A204.1 (cell line): ENCODE measurements around the gene MROH2A.
"Not testable (repeated sequence)": the region's sequence is repeated elsewhere in the genome, so short reads cannot be mapped to it uniquely, and the experiment has no call there.

Source experiments
- FAIRE-seq: peaks from 2 replicates; lab custom pipeline; 2012; peaks lifted over from hg19 to GRCh38; lab: Jason Lieb, UNC

MROH2A gene

DNA sequence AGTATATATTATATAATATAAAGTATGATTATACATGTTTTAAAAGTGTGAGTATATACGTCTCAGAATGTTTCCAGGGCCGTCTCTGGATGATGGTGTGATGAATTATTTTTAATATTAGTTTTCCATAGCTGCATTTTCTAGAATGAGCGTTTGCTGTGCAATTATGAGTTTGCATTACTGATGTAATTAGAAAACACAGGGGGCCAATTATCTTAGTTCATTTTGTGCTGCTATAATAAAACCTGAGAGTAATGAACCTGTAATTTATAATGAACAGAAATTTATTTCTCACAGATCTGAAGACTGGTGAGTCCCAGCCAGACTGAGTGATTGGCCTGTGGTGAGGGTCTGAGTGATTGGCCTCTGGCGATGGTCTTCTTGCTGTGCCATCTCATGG lies 80.2 kb downstream of the MROH2A start:
- no peak for FAIRE-seq

DNA sequence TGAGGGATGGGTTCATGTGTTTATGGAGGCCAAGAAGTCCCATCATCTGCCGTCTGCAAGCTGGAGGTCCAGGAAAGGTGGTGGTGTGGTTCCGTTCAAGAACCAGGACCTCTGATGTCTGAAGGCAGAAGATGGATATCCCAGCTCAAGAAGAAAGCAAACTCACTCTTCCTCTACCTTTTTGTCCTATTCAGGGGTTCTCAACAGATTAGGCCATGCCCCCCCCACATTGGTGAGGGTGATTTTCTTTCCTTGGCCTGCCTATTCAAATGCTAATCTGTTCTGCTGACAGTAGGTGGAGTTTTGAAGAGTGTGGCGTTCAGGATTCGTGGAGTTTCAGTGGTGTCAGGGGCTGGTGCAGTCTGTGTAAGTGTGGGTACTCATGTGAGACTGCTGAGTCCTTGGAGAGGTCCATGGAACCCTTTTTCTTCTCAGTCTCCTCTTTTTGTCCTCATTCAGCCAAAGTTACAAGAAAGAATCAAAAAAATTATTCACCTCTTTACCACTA lies 84.2 kb downstream of the MROH2A start:
- no peak for FAIRE-seq

GRCh38 chr2:233865838-233866237 lies 87.7 kb downstream of the MROH2A start:
- FAIRE-seq = no peak

- FAIRE-seq = no peak
These were observed 88.3 kb downstream of the MROH2A start for GRCh38 chr2:233866479-233866878.

DNA sequence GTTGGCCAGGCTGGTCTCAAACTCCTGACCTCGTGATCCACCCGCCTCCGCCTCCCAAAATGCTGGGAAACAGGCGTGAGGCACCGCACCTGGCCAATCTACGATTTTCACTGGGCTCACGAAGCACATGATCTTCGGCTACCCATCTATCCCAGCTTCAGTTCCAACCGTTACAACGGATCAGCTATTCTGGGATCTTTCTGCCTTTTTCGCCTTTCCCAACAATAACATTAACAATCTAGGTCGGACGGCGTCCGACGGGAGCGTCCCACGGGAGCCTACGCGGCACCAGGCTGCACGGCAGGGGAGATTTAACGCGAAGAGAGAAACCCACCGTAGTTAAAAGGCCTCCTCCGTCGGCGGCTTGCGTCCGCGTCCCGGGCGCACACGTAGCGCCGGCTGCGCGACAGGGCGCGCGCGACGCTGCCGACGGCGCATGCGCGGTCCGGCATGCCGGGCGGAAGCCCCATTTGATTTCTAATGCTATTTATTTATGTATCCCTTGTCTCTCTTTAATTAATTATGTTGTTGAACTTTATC lies 89.9 kb downstream of the MROH2A start, which contains the start of gene MSL3B:
MSL3B (minus strand) TSS at position 394 of the 540 bp plus-strand sequence.
- FAIRE-seq = no peak

- FAIRE-seq = no peak
These were observed 93.3 kb downstream of the MROH2A start for GRCh38 chr2:233871432-233871831.

DNA sequence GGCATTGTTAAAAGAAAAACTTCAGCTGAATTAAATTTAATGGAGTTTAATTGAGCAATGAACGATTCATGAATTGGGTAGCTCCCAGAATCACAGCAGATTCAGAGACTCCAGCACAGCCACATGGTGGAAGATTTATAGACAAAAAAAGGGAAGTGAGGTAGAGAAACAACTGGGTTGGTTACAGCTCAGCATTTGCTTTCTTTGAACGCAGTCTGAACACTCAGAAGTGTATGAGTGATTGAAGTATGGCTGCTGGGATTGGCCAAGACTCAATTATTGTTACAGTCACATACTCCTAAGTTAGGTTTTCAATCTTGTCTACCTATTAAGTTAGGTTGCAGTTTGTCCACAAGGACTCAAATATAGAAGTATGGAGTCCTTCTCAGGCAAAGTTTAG lies 94.0 kb downstream of the MROH2A start:
- not testable (repeated sequence) for FAIRE-seq

DNA sequence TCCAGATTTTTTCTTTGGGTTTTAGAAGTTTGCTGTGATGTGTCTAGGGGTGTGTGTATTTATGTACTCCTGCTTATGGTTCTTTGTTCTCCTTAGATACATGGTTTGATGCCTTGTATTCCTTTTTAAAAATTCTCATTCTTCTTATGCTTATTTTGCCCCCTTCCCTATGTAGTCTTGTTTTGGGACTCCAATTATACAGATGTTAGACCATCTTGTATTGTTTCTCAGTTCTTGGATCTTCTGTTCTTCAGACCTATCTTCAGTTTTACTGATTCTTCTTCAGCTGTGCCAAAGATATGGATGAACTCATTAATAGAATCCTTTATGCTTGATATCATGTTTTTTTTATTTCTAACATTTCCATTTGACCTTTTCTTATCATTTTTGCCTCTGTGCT lies 104.2 kb downstream of the MROH2A start:
- FAIRE-seq = no peak
